ENCODE data around the gene RFNG. TPM values are rescaled to one million over a fixed set of nuclear protein-coding genes. Genes with fewer than 3 reads are reported as not detected.

The RFNG gene
- total and polyA plus RNA-seq, 2 of the 13 experiments (the other 11 are each of a cell fraction or from before 2014, with no cell fraction given) = 61.4 to 64.0 TPM

DNA sequence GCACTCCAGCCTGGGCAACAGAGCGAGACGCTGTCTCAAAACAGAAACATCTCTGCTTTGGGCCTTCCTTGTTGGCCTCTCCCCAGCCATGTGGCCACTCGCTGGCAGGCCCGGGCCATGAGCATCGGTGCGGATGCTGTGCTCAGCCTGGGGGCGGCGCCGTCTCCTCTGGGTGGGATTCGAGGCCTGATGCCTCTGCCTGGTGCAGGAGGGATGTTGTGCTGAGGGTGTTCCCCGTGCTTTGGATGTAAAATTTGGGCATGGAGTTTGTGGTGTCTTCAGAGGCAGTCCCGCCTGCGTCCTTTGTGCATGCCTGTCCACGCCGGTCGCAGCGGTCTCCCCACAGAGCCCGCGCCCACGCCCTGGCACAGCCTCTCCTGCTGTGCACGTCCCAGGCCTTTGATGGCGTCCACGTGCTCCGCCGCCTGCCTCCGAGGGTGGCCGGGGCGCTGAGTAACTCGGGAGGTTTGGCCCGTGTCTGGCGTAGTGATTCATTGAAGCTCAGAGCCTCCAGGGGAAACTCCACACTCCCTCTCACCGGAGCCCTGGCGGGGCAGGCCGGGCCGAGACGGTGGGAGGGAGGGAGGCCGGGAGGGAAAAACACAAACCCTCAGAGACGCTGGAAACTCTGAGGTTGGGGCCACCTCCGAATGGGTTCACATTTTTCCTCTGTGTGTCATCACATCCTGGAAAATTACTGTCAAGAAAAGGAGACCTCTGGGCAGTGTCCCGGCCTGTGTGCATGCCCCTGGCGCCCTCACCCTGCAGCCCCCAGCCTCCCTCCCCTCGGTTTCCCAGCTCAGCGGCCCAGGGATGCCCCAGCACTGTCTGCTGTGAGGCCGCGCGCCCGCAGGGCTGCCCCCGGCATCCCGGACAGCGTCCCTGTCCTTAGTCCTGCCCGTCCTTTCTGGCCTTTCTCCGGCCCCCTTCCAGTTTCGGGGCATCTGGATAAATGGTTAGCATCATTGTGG is 47.9 kb downstream of the RFNG start (continued):
- TF ChIP-seq ZNF557 (CRISPR knock-in tag; IDR thresholded peaks at IDR 0.05) (no peak), ZNF407 (CRISPR knock-in tag; IDR thresholded peaks at IDR 0.05; ENCODE audit: not compliant biosample characterization) (no peak), DNMT3B (CRISPR knock-in tag; conservative IDR thresholded peaks at IDR 0.05) (peak; percentile 95; the same call in 1 of the 2 replicates), ZNF326 (CRISPR knock-in tag; IDR thresholded peaks at IDR 0.05; ENCODE audit: borderline replicate concordance) (peak; percentile 54), CAMTA2 (CRISPR knock-in tag; IDR thresholded peaks at IDR 0.05; ENCODE audit: borderline replicate concordance) (no peak), ZC3H4 (CRISPR knock-in tag; IDR thresholded peaks at IDR 0.05; ENCODE audit: borderline replicate concordance) (peak; percentile 64; the same call in 1 of the 2 replicates), ZNF547 (CRISPR knock-in tag; IDR thresholded peaks at IDR 0.05) (peak; percentile 93), ZFP36L2 (CRISPR knock-in tag; IDR thresholded peaks at IDR 0.05) (no peak), ZNF550 (CRISPR knock-in tag; IDR thresholded peaks at IDR 0.05; ENCODE audit: borderline replicate concordance) (0 out of 2 replicates have a peak, but pooled peaks have one; percentile 93), ZNF354B (CRISPR knock-in tag; IDR thresholded peaks at IDR 0.05) (peak; percentile 73; the same call in 1 of the 2 replicates), NR2F6 (IDR thresholded peaks at IDR 0.05) (0 out of 2 replicates have a peak, but pooled peaks have one; percentile 18), NR2F6 (CRISPR knock-in tag; IDR thresholded peaks at IDR 0.05) (peak; percentile 55), NCOA5 (CRISPR knock-in tag; IDR thresholded peaks at IDR 0.05) (no peak), SKI (IDR thresholded peaks at IDR 0.05; ENCODE audit: partially characterized antibody) (peak; percentile 62)
- TF ChIP-seq, protein P1, sequence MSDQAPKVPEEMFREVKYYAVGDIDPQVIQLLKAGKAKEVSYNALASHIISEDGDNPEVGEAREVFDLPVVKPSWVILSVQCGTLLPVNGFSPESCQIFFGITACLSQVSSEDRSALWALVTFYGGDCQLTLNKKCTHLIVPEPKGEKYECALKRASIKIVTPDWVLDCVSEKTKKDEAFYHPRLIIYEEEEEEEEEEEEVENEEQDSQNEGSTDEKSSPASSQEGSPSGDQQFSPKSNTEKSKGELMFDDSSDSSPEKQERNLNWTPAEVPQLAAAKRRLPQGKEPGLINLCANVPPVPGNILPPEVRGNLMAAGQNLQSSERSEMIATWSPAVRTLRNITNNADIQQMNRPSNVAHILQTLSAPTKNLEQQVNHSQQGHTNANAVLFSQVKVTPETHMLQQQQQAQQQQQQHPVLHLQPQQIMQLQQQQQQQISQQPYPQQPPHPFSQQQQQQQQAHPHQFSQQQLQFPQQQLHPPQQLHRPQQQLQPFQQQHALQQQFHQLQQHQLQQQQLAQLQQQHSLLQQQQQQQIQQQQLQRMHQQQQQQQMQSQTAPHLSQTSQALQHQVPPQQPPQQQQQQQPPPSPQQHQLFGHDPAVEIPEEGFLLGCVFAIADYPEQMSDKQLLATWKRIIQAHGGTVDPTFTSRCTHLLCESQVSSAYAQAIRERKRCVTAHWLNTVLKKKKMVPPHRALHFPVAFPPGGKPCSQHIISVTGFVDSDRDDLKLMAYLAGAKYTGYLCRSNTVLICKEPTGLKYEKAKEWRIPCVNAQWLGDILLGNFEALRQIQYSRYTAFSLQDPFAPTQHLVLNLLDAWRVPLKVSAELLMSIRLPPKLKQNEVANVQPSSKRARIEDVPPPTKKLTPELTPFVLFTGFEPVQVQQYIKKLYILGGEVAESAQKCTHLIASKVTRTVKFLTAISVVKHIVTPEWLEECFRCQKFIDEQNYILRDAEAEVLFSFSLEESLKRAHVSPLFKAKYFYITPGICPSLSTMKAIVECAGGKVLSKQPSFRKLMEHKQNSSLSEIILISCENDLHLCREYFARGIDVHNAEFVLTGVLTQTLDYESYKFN (CRISPR knock-in tag; conservative IDR thresholded peaks at IDR 0.05) = peak; percentile 81
- TF ChIP-seq, protein P2, sequence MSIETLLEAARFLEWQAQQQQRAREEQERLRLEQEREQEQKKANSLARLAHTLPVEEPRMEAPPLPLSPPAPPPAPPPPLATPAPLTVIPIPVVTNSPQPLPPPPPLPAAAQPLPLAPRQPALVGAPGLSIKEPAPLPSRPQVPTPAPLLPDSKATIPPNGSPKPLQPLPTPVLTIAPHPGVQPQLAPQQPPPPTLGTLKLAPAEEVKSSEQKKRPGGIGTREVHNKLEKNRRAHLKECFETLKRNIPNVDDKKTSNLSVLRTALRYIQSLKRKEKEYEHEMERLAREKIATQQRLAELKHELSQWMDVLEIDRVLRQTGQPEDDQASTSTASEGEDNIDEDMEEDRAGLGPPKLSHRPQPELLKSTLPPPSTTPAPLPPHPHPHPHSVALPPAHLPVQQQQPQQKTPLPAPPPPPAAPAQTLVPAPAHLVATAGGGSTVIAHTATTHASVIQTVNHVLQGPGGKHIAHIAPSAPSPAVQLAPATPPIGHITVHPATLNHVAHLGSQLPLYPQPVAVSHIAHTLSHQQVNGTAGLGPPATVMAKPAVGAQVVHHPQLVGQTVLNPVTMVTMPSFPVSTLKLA (IDR thresholded peaks at IDR 0.05) = peak; percentile 41
